Measurements from ENCODE around the gene SYNE1. TPM values are rescaled to one million over a fixed set of nuclear protein-coding genes. Genes with fewer than 3 reads are reported as not detected.

Gene SYNE1
- total and polyA plus RNA-seq, 2 of the 8 experiments (the other 6 are each of a cell fraction or from before 2014, with no cell fraction given) = 2.8 to 5.5 TPM

GRCh38 chr6:152404086-152404857, 232.9 kb downstream of the SYNE1 start:
- Histone ChIP-seq H3K9me3 (ENCODE audit: insufficient read depth in 2 of 2, low read depth in 1 of 2, low read length in 1 of 2) (no peaks in the 10 kb centered on the region), H2AFZ (ENCODE audit: low read length) (no peak overlapping the region), H2BK5ac (ENCODE audit: low read depth, low read length) (no peak overlapping the region), H3K4me2 (ENCODE audit: insufficient read depth in 1 of 2, low read depth in 2 of 2, low read length in 2 of 2) (no peak overlapping the region), H3K23me2 (ENCODE audit: low read depth, low read length) (no peaks in the 10 kb centered on the region), H2AK5ac (ENCODE audit: low read depth, low read length) (no peak overlapping the region), H4K20me1 (replicated peaks in 1 of 2; ENCODE audit: control insufficient read depth in 1 of 2, insufficient read depth in 2 of 2, low read length in 2 of 2) (no peaks in the 10 kb centered on the region), H3K4ac (replicated peaks; ENCODE audit: insufficient read length, low read depth, low read length) (no peak overlapping the region), H3K23ac (ENCODE audit: insufficient read length) (no peak overlapping the region), H3K9ac (replicated peaks in 1 of 4; ENCODE audit: extremely low read depth in 1 of 4, low read depth in 3 of 4, low read length in 3 of 4) (no peak overlapping the region), H3K18ac (ENCODE audit: extremely low read depth, low read length) (no peak overlapping the region), H2BK120ac (replicated peaks; ENCODE audit: low read depth, low read length) (no peak overlapping the region), H2BK12ac (ENCODE audit: low read depth, low read length) (no peak overlapping the region), H3K4me1 (replicated peaks in 1 of 4; ENCODE audit: control insufficient read depth in 3 of 4, insufficient read depth in 4 of 4, low read length in 3 of 4) (no peaks in the 10 kb centered on the region), H3K4me3 (ENCODE audit: extremely low read depth in 1 of 4, insufficient read depth in 2 of 4, low read depth in 3 of 4, low read length in 4 of 4) (no peak overlapping the region), H3K56ac (replicated peaks; ENCODE audit: insufficient read length, low read depth, low read length) (no peak overlapping the region), H3K14ac (ENCODE audit: insufficient read length) (no peak overlapping the region), H2BK15ac (ENCODE audit: low read length) (no peak overlapping the region), H4K91ac (replicated peaks; ENCODE audit: insufficient read length, low read length) (no peak overlapping the region), H2BK20ac (ENCODE audit: low read length) (no peak overlapping the region), H4K8ac (ENCODE audit: extremely low read depth, insufficient read depth, low read length) (no peak overlapping the region), H3K27ac (ENCODE audit: low read depth, low read length) (no peak overlapping the region), H4K5ac (ENCODE audit: insufficient read length, low read depth, low read length) (no peak overlapping the region), H3K79me2 (ENCODE audit: control insufficient read depth in 1 of 2, insufficient read depth in 2 of 2, low read length in 2 of 2) (no peaks in the 10 kb centered on the region), H3K79me1 (ENCODE audit: low read depth, low read length) (no peaks in the 10 kb centered on the region), H3K36me3 (ENCODE audit: control insufficient read depth in 2 of 4, insufficient read depth in 4 of 4, low read length in 3 of 4) (no peaks in the 10 kb centered on the region), H3K27me3 (replicated peaks in 1 of 4; ENCODE audit: control insufficient read depth in 3 of 4, extremely low read depth in 1 of 4, insufficient read depth in 3 of 4, low read length in 3 of 4) (no peaks in the 10 kb centered on the region)
- 87% methylated on average over 6 of the region's 6 CpGs; no CpG with 5 or more reads in 1 of the 2 experiments for WGBS, 2 experiments (ENCODE audit: extremely low coverage in 1 of 2, insufficient coverage in 1 of 2, insufficient read length in 1 of 2, insufficient replicate concordance in 2 of 2, low coverage in 1 of 2, low lambda C conversion rate in 2 of 2, missing lambda C conversion rate in 1 of 2)
- DNase-seq (ENCODE audit: low read depth in 1 of 2, low spot score in 2 of 2) = no peak
- no peak for FAIRE-seq
- CTCF ChIA-PET (ENCODE audit: partially characterized antibody) = no interaction called here
- POLR2A ChIA-PET (ENCODE audit: partially characterized antibody) = no interaction called here
- TF ChIP-seq HDAC2 (IDR thresholded peaks at IDR 0.05; ENCODE audit: borderline replicate concordance in 1 of 2, low read depth in 2 of 2, low read length in 2 of 2) (no peak), BCL11A (IDR thresholded peaks at IDR 0.05; ENCODE audit: low read depth in 2 of 2, low read length in 2 of 2) (no peak), POU5F1 (IDR thresholded peaks at IDR 0.05; ENCODE audit: low read depth, low read length) (no peak), BRCA1 (IDR thresholded peaks at IDR 0.05; ENCODE audit: low read depth, low read length) (no peak), CHD1 (IDR thresholded peaks at IDR 0.05; ENCODE audit: low read depth, low read length) (no peak), SIN3A (conservative IDR thresholded peaks at IDR 0.05 in 1 of 2, IDR thresholded peaks at IDR 0.05 in 1 of 2; ENCODE audit: low read depth in 1 of 2, low read length in 2 of 2) (no peak), POLR2AphosphoS5 (IDR thresholded peaks at IDR 0.05; ENCODE audit: low read depth, low read length) (no peak), BACH1 (IDR thresholded peaks at IDR 0.05; ENCODE audit: low read length) (no peak), EGR1 (IDR thresholded peaks at IDR 0.05; ENCODE audit: borderline replicate concordance, low read depth, low read length) (no peak), SIRT6 (IDR thresholded peaks at IDR 0.05; ENCODE audit: low read length) (no peak), POLR2A (IDR thresholded peaks at IDR 0.05; ENCODE audit: control extremely low read depth in 1 of 2, low read depth in 2 of 2, low read length in 2 of 2) (no peak)

Data from H1 (cell line).